ENCODE results near the gene HMGCL.

Gene HMGCL

GRCh38 chr1:23772049-23772853 is 53.0 kb downstream of the HMGCL start:
- Histone ChIP-seq H3K9me3 (ENCODE audit: control insufficient read depth, insufficient read depth, low read depth, low read length) (no peaks in the 10 kb centered on the region), H3K27ac (ENCODE audit: extremely low read depth, low read depth, low read length) (no peak overlapping the region), H3K4me3 (ENCODE audit: low read depth, low read length) (no peak overlapping the region), H3K4me1 (ENCODE audit: control insufficient read depth, insufficient read depth, low read length) (no peaks in the 10 kb centered on the region), H3K36me3 (ENCODE audit: control insufficient read depth in 2 of 2, insufficient read depth in 1 of 2, low read length in 2 of 2) (peaks cover 15 to 35% of the 10 kb centered on the region in 2 experiments; a peak in 2 of 3 replicates)
- POLR2A ChIA-PET, result interaction anchor here (0.6 to 1.3 kb wide), 10 partner anchors 9 to 421 kb away, joined by 3 to 6 read pairs (median 4); partner anchors contain the start of genes GALE, LYPLA2 and RPL11
- CTCF ChIA-PET, result interaction anchor here (0.6 to 2.5 kb wide), 38 partner anchors 8 to 656 kb away, joined by 3 to 29 read pairs (median 4); partner anchors contain the start of genes CNR2 and FUCA1
- TF ChIP-seq ZBTB26 (tag by site-specific recombination; optimal IDR thresholded peaks at IDR 0.05) (no peak), ZNF664 (tag by site-specific recombination; IDR thresholded peaks at IDR 0.05) (no peak), ZNF311 (tag by site-specific recombination; IDR thresholded peaks at IDR 0.05; ENCODE audit: borderline replicate concordance) (no peak), ZNF513 (tag by site-specific recombination; IDR thresholded peaks at IDR 0.05) (no peak), ZNF610 (tag by site-specific recombination; IDR thresholded peaks at IDR 0.05; ENCODE audit: borderline replicate concordance) (no peak), ZBTB6 (tag by site-specific recombination; IDR thresholded peaks at IDR 0.05) (no peak), SCRT1 (tag by site-specific recombination; IDR thresholded peaks at IDR 0.05; ENCODE audit: borderline replicate concordance) (no peak), WT1 (tag by site-specific recombination; IDR thresholded peaks at IDR 0.05) (no peak), ZBTB17 (tag by site-specific recombination; IDR thresholded peaks at IDR 0.05) (no peak), ZNF530 (tag by site-specific recombination; IDR thresholded peaks at IDR 0.05; ENCODE audit: low read depth) (no peak), PATZ1 (tag by site-specific recombination; IDR thresholded peaks at IDR 0.05) (no peak), ZNF366 (tag by site-specific recombination; conservative IDR thresholded peaks at IDR 0.05) (no peak), ZNF184 (tag by site-specific recombination; IDR thresholded peaks at IDR 0.05) (no peak), ZNF362 (tag by site-specific recombination; IDR thresholded peaks at IDR 0.05) (peak; percentile 58; the same call in 1 of the 2 replicates), ZBTB44 (tag by site-specific recombination; IDR thresholded peaks at IDR 0.05) (no peak), ZNF24 (tag by site-specific recombination; IDR thresholded peaks at IDR 0.05) (peak; percentile 87), CTCF (tag by site-specific recombination; IDR thresholded peaks at IDR 0.05) (peak; percentile 83), PRDM10 (tag by site-specific recombination; IDR thresholded peaks at IDR 0.05) (peak; percentile 59; the same call in 1 of the 2 replicates), ZNF658 (tag by site-specific recombination; IDR thresholded peaks at IDR 0.05) (no peak), GLI2 (tag by site-specific recombination; IDR thresholded peaks at IDR 0.05; ENCODE audit: borderline replicate concordance, low read depth) (no peak), PRDM1 (tag by site-specific recombination; IDR thresholded peaks at IDR 0.05) (0 out of 2 replicates have a peak, but pooled peaks have one; percentile 60)

All from HEK293 (cell line).